ENCODE measurements around the gene ZDHHC9. TPM values are rescaled to one million over a fixed set of nuclear protein-coding genes. Genes with fewer than 3 reads are reported as not detected.
A peak's percentile ranks its signal among the peaks of the same experiment; 100 is the strongest.

The ZDHHC9 gene
- total and polyA plus RNA-seq, 5 experiments from 2014 or later: 4.1 to 12.3 (median 7.5) TPM

GRCh38 chrX:129840344-129840743 lies 3.3 kb downstream of the ZDHHC9 start:
- POLR2A ChIA-PET: no interaction called here
- H3K27me3 Mint-ChIP-seq: no peaks in the 10 kb centered on the region
- ATAC-seq (no peak), DNase-seq (no peak)
- H3K36me3 Mint-ChIP-seq: peaks cover 0 to 3% (median 0%) of the 10 kb centered on the region in 3 donors
- peaks cover 5 to 23% (median 12%) of the 10 kb centered on the region in 4 donors for H3K4me1 Mint-ChIP-seq
- no peak overlapping the region for H3K4me3 Mint-ChIP-seq
- no peaks in the 10 kb centered on the region for H3K9me3 Mint-ChIP-seq
- no peak overlapping the region for H3K27ac Mint-ChIP-seq

GRCh38 chrX:129836827-129837226 lies 6.9 kb downstream of the ZDHHC9 start:
- Mint-ChIP-seq H3K27ac (no peak overlapping the region), H3K27me3 (no peaks in the 10 kb centered on the region), H3K4me1 (peaks cover 2 to 10% (median 6%) of the 10 kb centered on the region in 4 donors), H3K4me3 (no peak overlapping the region), H3K36me3 (peaks cover 0 to 6% (median 0%) of the 10 kb centered on the region in 3 donors), H3K9me3 (no peaks in the 10 kb centered on the region)
- DNase-seq (no peak), ATAC-seq (no peak)
- POLR2A ChIA-PET: no interaction called here

GRCh38 chrX:129833153-129833990 lies 10.3 kb downstream of the ZDHHC9 start:
- H3K4me1 Mint-ChIP-seq: peaks cover 0 to 6% (median 0%) of the 10 kb centered on the region in 4 donors
- POLR2A ChIA-PET: interaction anchor here (1.1 kb wide), 1 partner anchor 154 kb away, joined by 6 read pairs; no protein-coding TSS in a partner anchor
- H3K36me3 Mint-ChIP-seq: peaks cover 0 to 7% (median 0%) of the 10 kb centered on the region in 3 donors
- H3K4me3 Mint-ChIP-seq: no peak overlapping the region
- no peak overlapping the region for H3K27ac Mint-ChIP-seq
- ATAC-seq: no peak
- no peak for DNase-seq
- H3K9me3 Mint-ChIP-seq: no peaks in the 10 kb centered on the region
- no peaks in the 10 kb centered on the region for H3K27me3 Mint-ChIP-seq

- no peaks in the 10 kb centered on the region for H3K27me3 Mint-ChIP-seq
- POLR2A ChIA-PET: interaction anchor here (0.9 kb wide), 1 partner anchor 196 kb away, joined by 3 read pairs; no protein-coding TSS in a partner anchor
- DNase-seq: no peak
Observed at GRCh38 chrX:129831091-129831885, 12.4 kb downstream of the ZDHHC9 start.

GRCh38 chrX:129830494-129830893 lies 13.2 kb downstream of the ZDHHC9 start:
- no peak for ATAC-seq
- no peak for DNase-seq
- no peaks in the 10 kb centered on the region for H3K27me3 Mint-ChIP-seq
- H3K9me3 Mint-ChIP-seq: no peaks in the 10 kb centered on the region
- H3K4me3 Mint-ChIP-seq: no peak overlapping the region
- H3K4me1 Mint-ChIP-seq: peaks cover 4 to 9% (median 6%) of the 10 kb centered on the region in 4 donors
- POLR2A ChIA-PET: interaction anchor here (0.9 kb wide), 1 partner anchor 196 kb away, joined by 3 read pairs; no protein-coding TSS in a partner anchor
- H3K36me3 Mint-ChIP-seq: peaks cover 0 to 13% (median 0%) of the 10 kb centered on the region in 3 donors
- H3K27ac Mint-ChIP-seq: peak overlapping the region in 1 of 10 donors; percentile 57

More at GRCh38 chrX:129831091-129831885, 12.4 kb downstream of the ZDHHC9 start:
- Mint-ChIP-seq H3K27ac (no peak overlapping the region), H3K36me3 (peaks cover 0 to 12% (median 0%) of the 10 kb centered on the region in 3 donors), H3K4me1 (peaks cover 0 to 6% (median 4%) of the 10 kb centered on the region in 4 donors), H3K4me3 (no peak overlapping the region), H3K9me3 (no peaks in the 10 kb centered on the region)
- no peak for ATAC-seq

- Mint-ChIP-seq H3K27me3 (no peaks in the 10 kb centered on the region), H3K27ac (peak overlapping the region in 2 of 10 donors; percentile 64 to 66), H3K4me1 (peaks cover 4 to 13% (median 8%) of the 10 kb centered on the region in 4 donors), H3K4me3 (no peak overlapping the region), H3K9me3 (no peaks in the 10 kb centered on the region), H3K36me3 (peaks cover 0 to 10% (median 0%) of the 10 kb centered on the region in 3 donors)
- ATAC-seq: no peak
- DNase-seq: no peak
- POLR2A ChIA-PET: interaction anchor here (1.0 to 1.1 kb wide), 2 partner anchors 39 to 194 kb away, joined by 3 read pairs; no protein-coding TSS in a partner anchor
Observed at GRCh38 chrX:129825746-129826505, 17.8 kb downstream of the ZDHHC9 start.

- POLR2A ChIA-PET: no interaction called here
- ATAC-seq: no peak
Observed at GRCh38 chrX:129824620-129825019, 19.1 kb downstream of the ZDHHC9 start.

GRCh38 chrX:129823522-129823921 lies 20.2 kb downstream of the ZDHHC9 start:
- H3K4me1 Mint-ChIP-seq: peaks cover 0 to 13% (median 6%) of the 10 kb centered on the region in 4 donors
- no peak for ATAC-seq
- H3K4me3 Mint-ChIP-seq: no peak overlapping the region
- no peaks in the 10 kb centered on the region for H3K9me3 Mint-ChIP-seq
- POLR2A ChIA-PET: interaction anchor here (0.6 kb wide), 2 partner anchors 144 to 266 kb away, joined by 4 to 5 read pairs; no protein-coding TSS in a partner anchor
- no peaks in the 10 kb centered on the region for H3K27me3 Mint-ChIP-seq
- H3K27ac Mint-ChIP-seq: peak overlapping the region in 3 of 10 donors; percentile 56 to 85 (median 64)
- peaks cover 0 to 7% (median 0%) of the 10 kb centered on the region in 3 donors for H3K36me3 Mint-ChIP-seq
- DNase-seq: no peak

More at GRCh38 chrX:129824620-129825019, 19.1 kb downstream of the ZDHHC9 start:
- H3K9me3 Mint-ChIP-seq: no peaks in the 10 kb centered on the region
- H3K36me3 Mint-ChIP-seq: peaks cover 0 to 10% (median 0%) of the 10 kb centered on the region in 3 donors
- H3K4me3 Mint-ChIP-seq: no peak overlapping the region
- H3K27ac Mint-ChIP-seq: peak overlapping the region in 1 of 10 donors; percentile 65
- no peaks in the 10 kb centered on the region for H3K27me3 Mint-ChIP-seq
- DNase-seq: no peak
- peaks cover under 1 to 13% (median 6%) of the 10 kb centered on the region in 4 donors for H3K4me1 Mint-ChIP-seq

GRCh38 chrX:129823115-129823514 lies 20.6 kb downstream of the ZDHHC9 start:
- H3K27me3 Mint-ChIP-seq: no peaks in the 10 kb centered on the region
- peaks cover 0 to 6% (median 0%) of the 10 kb centered on the region in 3 donors for H3K36me3 Mint-ChIP-seq
- ATAC-seq: peak; percentile 73 to 90
- H3K9me3 Mint-ChIP-seq: no peaks in the 10 kb centered on the region
- H3K4me3 Mint-ChIP-seq: no peak overlapping the region
- H3K27ac Mint-ChIP-seq: peak overlapping the region in 2 of 10 donors; percentile 56 to 85
- H3K4me1 Mint-ChIP-seq: peaks cover 0 to 13% (median 6%) of the 10 kb centered on the region in 4 donors
- POLR2A ChIA-PET: interaction anchor here (0.6 kb wide), 1 partner anchor 267 kb away, joined by 5 read pairs; no protein-coding TSS in a partner anchor
- peak; percentile 16 to 72 (median 52) for DNase-seq

GRCh38 chrX:129818123-129818522 lies 25.6 kb downstream of the ZDHHC9 start:
- Mint-ChIP-seq H3K4me1 (peaks cover 0 to 2% (median 0%) of the 10 kb centered on the region in 4 donors), H3K4me3 (no peak overlapping the region), H3K9me3 (no peaks in the 10 kb centered on the region), H3K27me3 (no peaks in the 10 kb centered on the region), H3K27ac (peak overlapping the region in 1 of 10 donors; percentile 2), H3K36me3 (peaks cover 0 to 3% (median 0%) of the 10 kb centered on the region in 3 donors)
- no peak for ATAC-seq
- POLR2A ChIA-PET: no interaction called here
- no peak for DNase-seq

- POLR2A ChIA-PET: no interaction called here
- no peaks in the 10 kb centered on the region for H3K27me3 Mint-ChIP-seq
- no peak overlapping the region for H3K27ac Mint-ChIP-seq
- DNase-seq (no peak), ATAC-seq (no peak)
- no peaks in the 10 kb centered on the region for H3K9me3 Mint-ChIP-seq
- H3K36me3 Mint-ChIP-seq: peaks cover 4 to 22% (median 10%) of the 10 kb centered on the region in 3 donors
- no peak overlapping the region for H3K4me3 Mint-ChIP-seq
- H3K4me1 Mint-ChIP-seq: peaks cover 1 to 10% (median 6%) of the 10 kb centered on the region in 4 donors
Observed at GRCh38 chrX:129813662-129814368, 29.9 kb downstream of the ZDHHC9 start.
